ENCODE data around the gene NUP214. TPM values are rescaled to one million over a fixed set of nuclear protein-coding genes. Genes with fewer than 3 reads are reported as not detected.
"Not testable (repeated sequence)": the region's sequence is repeated elsewhere in the genome, so short reads cannot be mapped to it uniquely, and the experiment has no call there.

The NUP214 gene
- total RNA-seq, 2 donors from 2014 or later: 29.0 to 30.8 TPM

- intact Hi-C loops (cut with DNase I): no loop called here
- no peak for DNase-seq
- ATAC-seq: no peak
Observed at GRCh38 chr9:131112374-131113154, 12.8 kb upstream of the NUP214 start.

GRCh38 chr9:131113655-131114054 is 11.7 kb upstream of the NUP214 start:
- ATAC-seq (no peak), DNase-seq (no peak)
- intact Hi-C loops (cut with DNase I): no loop called here

- ATAC-seq (no peak), DNase-seq (no peak)
- intact Hi-C loops (cut with DNase I): no loop called here
Observed at GRCh38 chr9:131114084-131114535, 11.3 kb upstream of the NUP214 start.

- ATAC-seq; intact Hi-C loops (cut with DNase I); DNase-seq: not testable (repeated sequence)
Observed at GRCh38 chr9:131115360-131115742, 10.0 kb upstream of the NUP214 start.

DNA sequence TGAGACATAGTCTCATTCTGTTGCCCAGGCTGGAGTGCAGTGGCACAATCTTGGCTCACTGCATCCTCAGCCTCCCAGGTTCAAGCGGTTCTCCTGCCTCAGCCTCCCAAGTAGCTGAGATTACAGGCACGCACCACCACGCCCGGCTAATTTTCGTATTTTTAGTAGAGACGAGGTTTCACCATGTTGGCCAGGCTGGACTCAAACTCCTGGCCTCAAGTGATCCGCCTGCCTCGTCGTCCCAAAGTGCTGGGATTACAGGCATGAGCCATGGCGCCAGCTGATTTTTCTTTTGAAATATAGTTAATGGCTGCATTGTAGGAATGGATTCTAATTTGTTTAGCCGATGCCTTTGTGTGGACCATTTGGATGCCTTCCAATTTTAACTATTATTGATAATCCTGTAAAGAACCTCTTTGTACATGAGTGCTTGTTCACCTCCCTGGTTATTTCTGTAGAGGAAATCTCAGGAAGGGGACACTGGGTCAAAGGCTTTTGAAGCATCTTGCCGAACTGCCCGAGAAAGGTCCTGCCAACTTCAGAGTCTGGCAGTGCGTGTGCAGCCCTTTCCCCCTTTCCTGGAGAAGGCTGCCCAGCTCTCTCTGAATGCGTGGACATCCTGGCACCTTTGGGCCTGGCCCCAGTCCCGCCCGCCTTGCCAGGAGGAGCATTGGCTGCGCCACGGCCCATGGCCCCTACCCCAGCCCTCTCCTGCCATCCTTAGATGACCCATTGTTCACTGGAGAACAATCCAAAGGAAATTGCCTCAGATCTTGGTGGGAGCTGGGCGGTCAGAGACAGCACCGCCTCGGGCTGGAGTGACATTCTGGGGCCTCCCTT is 8.9 kb upstream of the NUP214 start:
- intact Hi-C loops (cut with DNase I): no loop called here
- peak; percentile 66 to 80 for ATAC-seq
- peak; percentile 71 for DNase-seq

GRCh38 chr9:131117121-131117761 is 8.1 kb upstream of the NUP214 start:
- peak; percentile 56 for DNase-seq
- peak; percentile 64 to 67 for ATAC-seq
- intact Hi-C loops (cut with DNase I): no loop called here

GRCh38 chr9:131117762-131118145 is 7.6 kb upstream of the NUP214 start:
- intact Hi-C loops (cut with DNase I): no loop called here
- no peak for ATAC-seq
- no peak for DNase-seq

DNA sequence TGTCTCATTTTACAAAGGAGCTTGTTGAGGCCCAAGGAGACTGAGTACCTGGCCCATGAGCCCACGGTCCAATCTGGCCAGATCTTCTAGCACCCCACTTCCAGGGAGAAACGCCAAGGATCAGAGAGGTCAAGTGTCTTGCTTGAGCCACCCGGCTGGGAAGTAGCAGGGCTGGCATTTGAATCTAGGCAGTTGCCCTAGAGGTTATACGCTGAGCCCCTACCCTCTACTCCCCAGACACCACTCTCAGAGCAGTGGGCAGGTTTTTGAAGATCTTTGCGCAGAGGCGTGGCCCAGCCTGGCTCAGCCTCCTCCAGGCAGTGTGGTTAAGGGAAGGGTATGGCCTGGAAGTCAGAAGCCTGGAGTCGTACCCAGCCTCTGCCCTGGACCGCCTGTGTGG is 5.8 kb upstream of the NUP214 start:
- no peak for ATAC-seq
- intact Hi-C loops (cut with DNase I): no loop called here
- no peak for DNase-seq

DNA sequence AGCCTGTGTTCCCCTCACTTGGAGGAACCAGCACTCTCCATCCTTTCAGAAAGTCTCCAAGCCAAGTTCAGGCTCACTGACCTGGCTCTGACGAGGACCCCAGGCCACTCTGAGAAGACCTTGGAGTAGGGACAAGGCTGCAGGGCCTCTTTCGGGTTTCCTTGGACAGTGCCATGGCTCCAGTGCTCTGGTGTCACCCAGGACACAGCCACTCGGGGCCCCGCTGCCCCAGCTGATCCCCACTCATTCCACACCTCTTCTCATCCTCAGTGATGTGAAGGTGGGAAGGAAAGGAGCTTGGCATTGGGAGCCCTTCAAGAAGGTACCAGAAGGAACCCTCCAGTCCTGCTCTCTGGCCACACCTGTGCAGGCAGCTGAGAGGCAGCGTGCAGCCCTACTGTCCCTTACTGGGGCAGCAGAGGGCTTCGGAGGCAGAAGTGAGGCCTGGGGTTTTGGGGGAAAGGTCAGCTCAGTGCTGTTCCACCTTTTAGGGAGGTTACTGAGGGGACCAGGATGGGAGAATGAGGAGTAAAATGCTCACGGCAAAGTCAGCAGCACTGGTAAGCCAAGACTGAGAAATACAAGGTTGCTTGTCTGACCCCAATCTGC is 4.7 kb upstream of the NUP214 start:
- DNase-seq (no peak), ATAC-seq (no peak)
- intact Hi-C loops (cut with DNase I): no loop called here

- DNase-seq (no peak), ATAC-seq (no peak)
- intact Hi-C loops (cut with DNase I): no loop called here
Observed at GRCh38 chr9:131121346-131121745, 4.0 kb upstream of the NUP214 start.

- DNase-seq: no peak
- intact Hi-C loops (cut with DNase I): no loop called here
- no peak for ATAC-seq
Observed at GRCh38 chr9:131122158-131122557, 3.2 kb upstream of the NUP214 start.

GRCh38 chr9:131125038-131125287 is 423 bp upstream of the NUP214 start:
- peak in 1 of 2 donors; percentile 3 for ATAC-seq
- intact Hi-C loops (cut with DNase I): loop anchor here in 1 of 2 donors (5.0 kb wide), 1 partner anchor 58 kb away; no protein-coding TSS in a partner anchor

DNA sequence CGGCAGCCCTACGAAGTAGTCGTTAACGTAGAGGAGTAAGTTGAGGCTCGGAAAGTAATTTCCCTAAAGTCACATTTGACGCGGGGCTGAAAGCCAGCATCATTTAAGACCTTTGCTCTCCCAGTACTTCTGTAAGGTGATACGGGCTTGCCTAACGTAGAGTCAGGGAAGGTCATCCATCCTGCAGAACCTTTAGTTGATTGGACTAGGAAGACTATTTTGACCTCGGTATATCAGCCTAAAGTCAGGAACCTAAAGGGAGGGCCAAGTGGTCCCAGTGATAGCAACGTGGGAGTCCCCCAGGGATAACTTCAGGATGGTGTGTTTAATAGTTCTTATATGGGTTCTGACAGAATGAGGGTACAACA is 657 bp downstream of the NUP214 start:
- intact Hi-C loops (cut with DNase I): loop anchor here in 1 of 2 donors (5.0 kb wide), 1 partner anchor 59 kb away; no protein-coding TSS in a partner anchor
- ATAC-seq (peak in 1 of 2 donors; percentile 1), DNase-seq (no peak)

More at GRCh38 chr9:131125038-131125287, 423 bp upstream of the NUP214 start:
- DNase-seq: no peak

DNA sequence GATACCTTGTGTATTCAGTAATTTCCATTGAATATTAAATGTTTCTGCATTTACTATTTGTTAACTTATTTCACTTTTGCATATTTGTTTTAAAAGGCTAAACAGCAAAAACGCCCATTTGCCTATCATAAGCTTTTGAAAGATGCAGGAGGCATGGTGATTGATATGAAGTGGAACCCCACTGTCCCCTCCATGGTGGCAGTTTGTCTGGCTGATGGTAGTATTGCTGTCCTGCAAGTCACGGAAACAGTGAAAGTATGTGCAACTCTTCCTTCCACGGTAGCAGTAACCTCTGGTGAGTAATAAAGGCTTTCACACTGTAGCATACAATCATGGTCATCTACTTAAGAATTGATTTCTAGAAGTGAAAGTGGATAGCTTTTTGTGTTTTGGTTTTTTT is 3.8 kb downstream of the NUP214 start:
- intact Hi-C loops (cut with DNase I): loop anchor here in 1 of 2 donors (5.0 kb wide), 1 partner anchor 62 kb away; no protein-coding TSS in a partner anchor
- ATAC-seq (no peak), DNase-seq (no peak)

DNA sequence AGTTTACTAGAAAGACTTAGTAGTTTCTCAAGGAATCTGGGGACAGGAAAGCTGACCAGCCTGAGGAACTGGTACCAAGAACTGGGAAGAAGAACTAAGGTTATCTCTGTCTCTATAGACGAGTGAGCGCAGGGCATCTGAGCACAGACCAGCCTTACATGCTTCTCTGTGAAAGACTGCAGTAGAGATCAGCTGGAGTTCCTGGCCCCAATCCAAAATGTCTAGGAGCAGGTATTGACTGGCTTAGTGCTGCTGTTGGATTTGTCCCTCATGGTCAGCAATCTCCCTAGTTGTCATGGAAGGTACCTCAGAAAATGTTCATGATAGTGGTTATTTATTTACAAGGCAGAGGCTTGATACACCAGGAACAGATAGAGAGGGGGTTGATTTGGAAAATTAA is 13.3 kb downstream of the NUP214 start:
- intact Hi-C loops (cut with DNase I): no loop called here
- DNase-seq: no peak
- ATAC-seq: no peak

GRCh38 chr9:131140112-131140511 is 14.7 kb downstream of the NUP214 start:
- no peak for ATAC-seq

GRCh38 chr9:131140550-131140949 is 15.2 kb downstream of the NUP214 start:
- ATAC-seq: no peak
- no peak for DNase-seq
- intact Hi-C loops (cut with DNase I): loop anchor here in 1 of 2 donors (10.0 kb wide), 1 partner anchor 314 kb away; no protein-coding TSS in a partner anchor

More at GRCh38 chr9:131140112-131140511, 14.7 kb downstream of the NUP214 start:
- intact Hi-C loops (cut with DNase I): loop anchor here in 1 of 2 donors (10.0 kb wide), 1 partner anchor 315 kb away; no protein-coding TSS in a partner anchor
- no peak for DNase-seq

GRCh38 chr9:131142160-131142559 is 16.8 kb downstream of the NUP214 start:
- intact Hi-C loops (cut with DNase I): loop anchor here in 1 of 2 donors (10.0 kb wide), 1 partner anchor 313 kb away; no protein-coding TSS in a partner anchor

GRCh38 chr9:131144201-131144600 is 18.8 kb downstream of the NUP214 start:
- ATAC-seq (no peak), DNase-seq (no peak)
- intact Hi-C loops (cut with DNase I): loop anchor here in 1 of 2 donors (10.0 kb wide), 1 partner anchor 311 kb away; no protein-coding TSS in a partner anchor

More at GRCh38 chr9:131142160-131142559, 16.8 kb downstream of the NUP214 start:
- ATAC-seq (no peak), DNase-seq (no peak)
